ENCODE measurements around the gene SPSB4. TPM values are rescaled to one million over a fixed set of nuclear protein-coding genes. Genes with fewer than 3 reads are reported as not detected.
"Not testable (repeated sequence)": the region's sequence is repeated elsewhere in the genome, so short reads cannot be mapped to it uniquely, and the experiment has no call there.

SPSB4 gene
- total RNA-seq, 1 donor from 2014 or later, result not detected

- DNase-seq (ENCODE audit: low spot score in 2 of 2), result no peak
- H3K27ac ChIP-seq, result peak overlapping the region; percentile 67 to 84
- no peak for TF ChIP-seq CTCF (IDR thresholded peaks at IDR 0.05)
- no peaks in the 10 kb centered on the region for H3K27me3 ChIP-seq
- intact Hi-C loops (cut with DNase I), result loop anchor here (2.0 to 5.0 kb wide), 2 partner anchors 17 to 169 kb away; partner anchors contain the start of gene SLC25A36
- no peak overlapping the region for H3K4me3 ChIP-seq
- no peaks in the 10 kb centered on the region for H3K36me3 ChIP-seq
- peaks cover 12 to 21% of the 10 kb centered on the region in 2 donors for H3K4me1 ChIP-seq
- no peaks in the 10 kb centered on the region for H3K9me3 ChIP-seq
Measured at GRCh38 chr3:141111364-141112155, 60.4 kb downstream of the SPSB4 start.

GRCh38 chr3:141112686-141113297 is 61.6 kb downstream of the SPSB4 start:
- H3K9me3 ChIP-seq, result no peaks in the 10 kb centered on the region
- H3K4me1 ChIP-seq, result peaks cover 12 to 21% of the 10 kb centered on the region in 2 donors
- no peak overlapping the region for H3K4me3 ChIP-seq
- no peaks in the 10 kb centered on the region for H3K36me3 ChIP-seq
- no peaks in the 10 kb centered on the region for H3K27me3 ChIP-seq
- no peak overlapping the region for H3K27ac ChIP-seq
- intact Hi-C loops (cut with DNase I), result loop anchor here (5.0 kb wide), 1 partner anchor 170 kb away; the partner anchor contains the start of gene SLC25A36
- no peak for TF ChIP-seq CTCF (IDR thresholded peaks at IDR 0.05)
- DNase-seq (ENCODE audit: low spot score in 2 of 2), result no peak

GRCh38 chr3:141113680-141114079 is 62.5 kb downstream of the SPSB4 start:
- not testable (repeated sequence) for H3K4me3 ChIP-seq; H3K27ac ChIP-seq; H3K27me3 ChIP-seq; H3K9me3 ChIP-seq; H3K36me3 ChIP-seq; DNase-seq (ENCODE audit: low spot score in 2 of 2)
- intact Hi-C loops (cut with DNase I), result loop anchor here (5.0 kb wide), 1 partner anchor 171 kb away; the partner anchor contains the start of gene SLC25A36
- H3K4me1 ChIP-seq, result peaks cover 12 to 21% of the 10 kb centered on the region in 2 donors

GRCh38 chr3:141114179-141114745 is 63.1 kb downstream of the SPSB4 start:
- no peak overlapping the region for H3K27ac ChIP-seq
- DNase-seq (ENCODE audit: low spot score in 2 of 2), result no peak
- H3K4me1 ChIP-seq, result peaks cover 12 to 21% of the 10 kb centered on the region in 2 donors
- no peak for TF ChIP-seq CTCF (IDR thresholded peaks at IDR 0.05)
- H3K9me3 ChIP-seq, result no peaks in the 10 kb centered on the region
- intact Hi-C loops (cut with DNase I), result loop anchor here (5.0 kb wide), 1 partner anchor 172 kb away; the partner anchor contains the start of gene SLC25A36
- H3K4me3 ChIP-seq, result no peak overlapping the region
- H3K36me3 ChIP-seq, result no peaks in the 10 kb centered on the region
- H3K27me3 ChIP-seq, result no peaks in the 10 kb centered on the region

GRCh38 chr3:141114816-141115460 is 63.8 kb downstream of the SPSB4 start:
- Histone ChIP-seq H3K4me1 (peaks cover 12 to 21% of the 10 kb centered on the region in 2 donors), H3K27me3 (no peaks in the 10 kb centered on the region), H3K36me3 (no peaks in the 10 kb centered on the region), H3K9me3 (no peaks in the 10 kb centered on the region), H3K4me3 (no peak overlapping the region), H3K27ac (no peak overlapping the region)
- peak in 1 of 3 experiments; percentile 15 for TF ChIP-seq CTCF (IDR thresholded peaks at IDR 0.05)
- intact Hi-C loops (cut with DNase I), result loop anchor here (5.0 kb wide), 1 partner anchor 173 kb away; the partner anchor contains the start of gene SLC25A36
- DNase-seq (ENCODE audit: low spot score in 2 of 2), result no peak
